ENCODE measurements around the gene DOK3. TPM values are rescaled to one million over a fixed set of nuclear protein-coding genes. Genes with fewer than 3 reads are reported as not detected.
A peak's percentile ranks its signal among the peaks of the same experiment; 100 is the strongest.

DOK3 gene
- total and polyA plus RNA-seq, 10 donors = 69.9 to 231 (median 142) TPM

GRCh38 chr5:177501874-177502678 lies 7.5 kb downstream of the DOK3 start:
- intact Hi-C loops (cut with DNase I; ENCODE audit: low total_unique reads) = loop anchor here (5.0 kb wide), 1 partner anchor 110 kb away; no protein-coding TSS in a partner anchor
- DNase-seq = no peak

GRCh38 chr5:177500685-177501522 lies 8.7 kb downstream of the DOK3 start:
- H3K36me3 ChIP-seq = peaks cover 0 to 45% (median 27%) of the 10 kb centered on the region in 6 donors
- TF ChIP-seq POLR2A (IDR thresholded peaks at IDR 0.05) (no peak), CTCF (IDR thresholded peaks at IDR 0.05 in 8 of 11, conservative IDR thresholded peaks at IDR 0.05 in 3 of 11) (peak; percentile 73 to 97 (median 95)), POLR2AphosphoS5 (IDR thresholded peaks at IDR 0.05) (peak; percentile 68 to 83 (median 71))
- peak; percentile 97 for DNase-seq
- intact Hi-C loops (cut with DNase I; ENCODE audit: low total_unique reads) = loop anchor here (5.0 kb wide), 1 partner anchor 109 kb away; no protein-coding TSS in a partner anchor
- H3K9me3 ChIP-seq = no peaks in the 10 kb centered on the region
- peak overlapping the region in 3 of 8 donors; percentile 38 to 60 (median 52) for H3K27ac ChIP-seq
- peaks cover 30 to 98% (median 63%) of the 10 kb centered on the region in 6 donors for H3K4me1 ChIP-seq
- no peak overlapping the region for H3K4me3 ChIP-seq
- H3K27me3 ChIP-seq (replicated peaks in 1 of 7) = peaks cover 0 to 13% (median 0%) of the 10 kb centered on the region in 7 donors
- WGBS, 5 donors = 15 to 28% (median 17%) methylated on average over 3 to 10 of the region's 10 CpGs

More at GRCh38 chr5:177501874-177502678, 7.5 kb downstream of the DOK3 start:
- peaks cover 0 to 57% (median 27%) of the 10 kb centered on the region in 6 donors for H3K36me3 ChIP-seq
- H3K4me3 ChIP-seq = no peak overlapping the region
- TF ChIP-seq POLR2A (IDR thresholded peaks at IDR 0.05) (no peak), CTCF (IDR thresholded peaks at IDR 0.05 in 8 of 11, conservative IDR thresholded peaks at IDR 0.05 in 3 of 11) (no peak), POLR2AphosphoS5 (IDR thresholded peaks at IDR 0.05) (peak in 1 of 3 donors; percentile 10)
- no peaks in the 10 kb centered on the region for H3K9me3 ChIP-seq
- H3K27me3 ChIP-seq (replicated peaks in 1 of 7) = peaks cover 0 to 13% (median 0%) of the 10 kb centered on the region in 7 donors
- H3K27ac ChIP-seq = peak overlapping the region in 4 of 8 donors; percentile 20 to 63 (median 56)
- H3K4me1 ChIP-seq = peaks cover 22 to 98% (median 58%) of the 10 kb centered on the region in 6 donors
- WGBS, 5 donors = 52 to 61% (median 57%) methylated on average over 9 of the region's 9 CpGs

- no peak for DNase-seq
- Histone ChIP-seq H3K27me3 (replicated peaks in 1 of 7) (peaks cover 0 to 13% (median 0%) of the 10 kb centered on the region in 7 donors), H3K9me3 (no peaks in the 10 kb centered on the region), H3K27ac (no peak overlapping the region), H3K4me3 (no peak overlapping the region), H3K36me3 (peaks cover 0 to 35% (median 19%) of the 10 kb centered on the region in 6 donors), H3K4me1 (peaks cover 41 to 98% (median 74%) of the 10 kb centered on the region in 6 donors)
- WGBS, 5 donors = 73 to 80% (median 76%) methylated on average over 6 of the region's 6 CpGs
- TF ChIP-seq POLR2A (IDR thresholded peaks at IDR 0.05) (no peak), POLR2AphosphoS5 (IDR thresholded peaks at IDR 0.05) (no peak), CTCF (IDR thresholded peaks at IDR 0.05 in 8 of 11, conservative IDR thresholded peaks at IDR 0.05 in 3 of 11) (no peak)
- intact Hi-C loops (cut with DNase I; ENCODE audit: low total_unique reads) = loop anchor here (5.0 kb wide), 1 partner anchor 108 kb away; no protein-coding TSS in a partner anchor
Measured at GRCh38 chr5:177499842-177500241, 9.8 kb downstream of the DOK3 start.
